ENCODE results near the gene BRINP3.

Gene BRINP3

DNA sequence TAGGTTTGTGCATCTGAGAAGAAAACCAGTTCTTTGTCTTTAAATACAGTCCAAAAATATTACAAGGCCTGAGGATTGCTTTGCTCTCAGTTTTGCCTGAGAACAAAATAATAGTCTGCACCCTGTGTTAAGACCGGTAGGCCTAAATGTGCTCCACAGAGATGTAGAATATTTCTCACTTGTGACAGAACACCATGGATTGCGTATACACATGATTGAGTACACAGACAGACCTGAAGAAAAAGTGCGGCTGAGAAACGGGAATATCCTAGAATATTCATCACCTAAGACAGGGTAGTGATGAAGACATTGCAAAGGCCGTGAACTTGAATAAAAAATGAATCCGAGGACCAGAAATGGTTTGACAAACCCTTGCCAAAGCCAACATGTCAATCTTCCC, 155.4 kb downstream of the BRINP3 start:
- no peak for DNase-seq (ENCODE audit: low read depth in 2 of 2)

GRCh38 chr1:190320952-190321351, 156.7 kb downstream of the BRINP3 start:
- DNase-seq (ENCODE audit: low read depth in 2 of 2): no peak

DNA sequence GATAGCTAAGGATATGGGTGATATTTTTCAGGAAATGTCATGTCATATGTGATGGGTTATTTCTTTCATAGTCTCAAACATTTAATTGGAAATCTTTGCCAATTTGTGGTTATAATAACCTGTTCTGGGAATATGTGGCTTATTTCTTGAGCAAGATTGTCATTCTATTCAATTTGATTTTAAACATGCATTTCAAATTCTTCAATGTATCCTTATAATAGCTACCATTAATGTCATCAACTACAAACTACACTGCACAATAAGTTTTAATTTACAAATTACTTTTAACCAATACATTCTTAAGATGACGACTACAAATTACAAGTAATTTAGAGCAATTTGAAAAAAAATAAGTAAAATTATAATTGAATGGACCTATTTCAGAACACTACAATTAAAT, 164.9 kb downstream of the BRINP3 start:
- DNase-seq (ENCODE audit: low read depth in 2 of 2): no peak

- DNase-seq (ENCODE audit: low read depth in 2 of 2): no peak
Measured at GRCh38 chr1:190303501-190303900, 174.2 kb downstream of the BRINP3 start.

GRCh38 chr1:190296453-190296852, 181.2 kb downstream of the BRINP3 start:
- DNase-seq (ENCODE audit: low read depth in 2 of 2): no peak

- DNase-seq (ENCODE audit: low read depth in 2 of 2): no peak
Measured at GRCh38 chr1:190289897-190290296, 187.8 kb downstream of the BRINP3 start.

DNA sequence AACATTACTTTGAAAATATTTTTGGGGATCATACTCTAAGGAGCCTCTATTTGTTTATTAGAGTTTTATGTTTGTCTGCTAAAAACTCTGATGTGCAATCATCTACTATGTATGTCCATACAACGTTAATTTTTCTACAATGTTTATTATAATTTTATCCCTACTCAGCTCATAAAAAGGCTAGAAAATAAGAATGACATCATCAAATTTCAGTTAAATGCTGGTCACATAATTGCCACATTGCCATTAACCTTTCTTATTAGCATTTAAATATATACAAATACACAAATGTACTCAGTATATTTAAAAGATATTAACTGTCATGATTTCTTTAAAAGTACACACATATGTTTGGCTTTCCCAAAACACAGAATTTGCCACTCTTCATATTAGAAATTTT, 191.6 kb downstream of the BRINP3 start:
- no peak for DNase-seq (ENCODE audit: low read depth in 2 of 2)

DNA sequence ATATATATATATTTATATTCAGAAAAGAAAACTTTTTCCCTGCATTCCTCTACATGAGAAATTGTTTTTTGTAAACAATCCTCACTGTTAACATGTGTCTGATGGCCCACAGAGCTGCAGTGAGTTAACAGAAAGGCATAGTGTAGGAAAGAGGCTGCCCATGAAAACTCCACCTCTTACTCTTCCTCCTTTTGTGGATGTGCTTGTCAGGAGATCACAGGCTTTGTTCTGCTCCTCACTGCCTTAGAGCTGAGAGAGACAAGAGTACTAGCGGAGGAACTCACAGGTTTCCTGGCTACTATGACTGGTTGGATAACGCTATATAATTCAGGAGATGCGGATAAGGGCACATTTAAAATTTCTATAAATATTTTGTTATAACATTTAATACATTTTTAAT, 200.6 kb downstream of the BRINP3 start:
- no peak for DNase-seq (ENCODE audit: low read depth in 2 of 2)

- DNase-seq (ENCODE audit: low read depth in 2 of 2): no peak
Measured at GRCh38 chr1:190274721-190275120, 202.9 kb downstream of the BRINP3 start.

DNA sequence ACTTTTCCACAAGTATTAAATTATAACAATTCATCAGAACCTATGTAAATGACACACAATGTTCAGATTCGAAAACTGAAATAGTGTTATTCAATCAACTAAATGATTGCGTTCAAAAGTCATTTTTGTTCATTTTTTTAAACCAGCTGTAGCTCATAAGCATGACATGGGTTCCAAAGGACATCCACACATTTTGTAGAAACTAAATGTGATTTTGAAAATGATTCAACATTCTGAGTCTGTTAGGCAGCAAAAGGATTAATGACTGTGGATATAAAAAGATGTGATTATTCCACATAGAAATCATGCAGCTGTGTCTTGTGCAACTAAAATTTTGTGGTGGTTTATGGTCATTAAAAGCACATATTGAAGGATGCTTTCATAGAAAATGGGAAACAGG, 204.5 kb downstream of the BRINP3 start:
- DNase-seq (ENCODE audit: low read depth in 2 of 2): no peak

- DNase-seq (ENCODE audit: low read depth in 2 of 2): no peak
Measured at GRCh38 chr1:190262538-190262937, 215.1 kb downstream of the BRINP3 start.

- DNase-seq (ENCODE audit: low read depth in 2 of 2): no peak
Measured at GRCh38 chr1:190259424-190259823, 218.2 kb downstream of the BRINP3 start.

DNA sequence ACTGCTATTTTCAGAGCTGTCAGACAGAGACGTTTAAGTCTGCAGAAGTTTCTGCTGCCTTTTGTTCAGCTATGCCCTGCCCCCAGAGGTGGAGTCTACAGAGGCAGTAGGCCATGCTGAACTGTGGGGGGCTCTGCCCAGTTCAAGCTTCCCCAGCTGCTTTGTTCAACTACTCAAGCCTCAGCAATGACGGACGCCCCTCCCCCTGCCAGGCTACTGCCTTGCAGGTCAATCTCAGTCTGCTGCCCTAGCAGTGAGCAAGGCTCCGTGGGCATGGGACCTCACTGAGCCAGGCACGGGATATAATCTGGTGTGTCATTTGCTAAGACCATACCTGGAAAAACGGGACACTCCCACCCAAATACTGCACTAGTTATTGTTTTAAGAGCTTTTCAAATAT, 219.7 kb downstream of the BRINP3 start:
- DNase-seq (ENCODE audit: low read depth in 2 of 2): no peak

GRCh38 chr1:190252046-190252445, 225.6 kb downstream of the BRINP3 start:
- DNase-seq (ENCODE audit: low read depth in 2 of 2): no peak

GRCh38 chr1:190250368-190250767, 227.3 kb downstream of the BRINP3 start:
- DNase-seq (ENCODE audit: low read depth in 2 of 2): no peak

DNA sequence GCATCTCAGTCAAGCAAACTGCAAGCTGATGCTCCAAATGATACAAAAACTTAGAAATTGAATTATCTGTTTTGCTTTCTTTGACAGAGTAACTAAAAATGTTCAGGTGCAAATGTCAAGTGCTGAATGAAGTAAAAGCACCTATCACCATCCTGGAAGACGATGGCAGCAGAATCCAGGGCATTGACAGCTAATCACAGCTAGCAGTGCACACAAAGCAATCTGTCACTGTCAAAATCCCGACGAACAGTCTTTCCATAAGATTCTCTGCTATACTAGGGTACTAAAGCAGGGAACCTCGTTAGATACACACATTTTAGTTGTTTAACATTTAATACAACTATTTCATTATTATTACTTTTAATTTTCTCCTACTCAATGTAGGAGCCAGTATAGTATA, 233.3 kb downstream of the BRINP3 start:
- DNase-seq (ENCODE audit: low read depth in 2 of 2): no peak

- no peak for DNase-seq (ENCODE audit: low read depth in 2 of 2)
Measured at GRCh38 chr1:190243056-190243455, 234.6 kb downstream of the BRINP3 start.

DNA sequence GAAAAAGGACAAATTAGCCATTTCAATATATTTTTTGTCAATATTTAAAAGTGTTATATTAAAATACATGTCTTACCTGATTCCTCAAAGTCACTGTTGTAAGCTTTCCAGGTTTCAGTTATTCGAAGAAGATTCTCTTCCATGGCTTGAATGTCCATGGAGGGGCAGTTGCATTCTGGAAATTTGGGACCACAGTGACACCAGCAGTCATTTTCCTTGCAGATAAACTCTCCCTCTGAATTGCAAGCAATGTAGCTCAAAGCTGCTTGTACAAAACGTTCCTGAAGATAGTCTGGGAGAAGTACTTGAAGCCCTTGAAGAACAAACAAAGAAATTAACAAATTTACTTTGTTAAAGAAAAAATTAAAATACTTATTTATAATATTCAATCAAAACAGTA, 251.7 kb downstream of the BRINP3 start:
- no peak for DNase-seq (ENCODE audit: low read depth in 2 of 2)

DNA sequence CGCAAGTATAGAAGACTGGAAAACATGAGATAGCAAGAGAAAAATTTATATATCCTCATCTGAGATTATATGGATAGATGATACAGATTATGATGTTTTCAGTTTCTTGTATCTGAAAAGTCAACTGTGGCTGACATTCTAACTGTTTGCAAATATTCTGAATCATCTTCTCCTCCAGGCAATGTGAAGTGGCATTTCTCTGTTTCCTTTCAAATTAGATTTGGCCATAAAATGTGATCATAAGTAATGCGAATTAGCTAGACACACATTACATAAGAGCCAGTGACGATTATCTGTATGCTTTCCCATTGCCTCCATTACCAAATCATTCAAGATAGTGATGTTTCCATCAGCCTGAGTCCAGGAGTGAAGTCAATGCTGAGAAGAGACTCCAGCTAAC, 265.2 kb downstream of the BRINP3 start:
- DNase-seq (ENCODE audit: low read depth in 2 of 2): no peak

DNA sequence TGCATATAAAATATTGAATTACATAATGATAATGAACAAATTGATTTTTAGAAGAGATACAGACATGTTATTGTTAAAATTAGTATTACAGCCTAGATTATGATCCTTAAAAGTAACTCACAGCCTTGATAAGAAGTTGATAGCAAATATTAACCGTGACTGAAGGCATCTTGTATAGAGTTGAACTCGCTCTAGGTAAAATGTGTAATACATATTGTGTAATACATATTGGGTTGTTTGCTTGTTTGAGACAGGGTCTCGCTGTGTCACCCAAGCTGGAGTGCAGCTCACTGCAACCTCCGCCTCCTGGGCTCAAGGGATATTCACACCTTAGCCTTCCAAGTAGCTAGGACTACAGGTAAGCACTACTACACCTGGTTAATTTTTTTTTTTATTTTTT, 269.9 kb downstream of the BRINP3 start:
- DNase-seq (ENCODE audit: low read depth in 2 of 2): no peak

GRCh38 chr1:190205713-190206112, 272.0 kb downstream of the BRINP3 start:
- no peak for DNase-seq (ENCODE audit: low read depth in 2 of 2)

- no peak for DNase-seq (ENCODE audit: low read depth in 2 of 2)
Measured at GRCh38 chr1:190196020-190196419, 281.6 kb downstream of the BRINP3 start.

DNA sequence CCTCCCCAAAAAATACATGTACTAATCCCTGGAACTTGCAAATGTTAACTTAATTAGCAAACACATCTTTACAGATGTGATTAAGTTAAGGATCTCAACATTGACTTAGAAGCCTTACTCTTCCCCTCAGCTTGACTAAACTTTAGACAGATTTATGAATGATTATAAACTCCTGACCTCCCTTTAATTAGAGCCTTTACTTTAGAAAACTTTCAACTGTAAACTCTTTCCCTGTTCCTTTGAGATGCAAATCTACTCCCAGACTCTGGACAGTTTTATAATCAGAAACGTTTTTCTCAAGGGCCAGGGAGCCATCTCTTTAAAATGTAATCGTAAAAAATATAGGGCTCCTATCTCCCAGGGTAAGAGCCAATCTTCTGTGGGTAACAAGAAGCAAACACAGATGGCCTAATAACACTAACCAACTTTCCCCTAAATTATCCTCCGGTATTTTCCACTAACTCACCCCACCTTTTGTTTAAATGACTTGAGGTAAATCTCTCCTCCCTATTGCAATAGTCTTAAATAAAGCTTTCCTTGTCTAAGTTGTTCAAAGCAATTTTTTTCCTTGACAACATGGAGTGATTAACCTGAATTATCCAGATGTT, 284.1 kb downstream of the BRINP3 start:
- no peak for DNase-seq (ENCODE audit: low read depth in 2 of 2)

GRCh38 chr1:190192627-190193026, 285.0 kb downstream of the BRINP3 start:
- DNase-seq (ENCODE audit: low read depth in 2 of 2): no peak

- DNase-seq (ENCODE audit: low read depth in 2 of 2): no peak
Measured at GRCh38 chr1:190183588-190183987, 294.1 kb downstream of the BRINP3 start.
